ENCODE data around the gene PDE10A. TPM values are rescaled to one million over a fixed set of nuclear protein-coding genes. Genes with fewer than 3 reads are reported as not detected.

The PDE10A gene
- polyA plus RNA-seq, 3 donors = not detected

- H3K27ac ChIP-seq (ENCODE audit: low read depth in 1 of 2, low read length in 2 of 2) = no peak overlapping the region
- no peak overlapping the region for H3K27ac Mint-ChIP-seq
- peaks cover 0 to 5% (median 0%) of the 10 kb centered on the region in 3 donors for H3K27me3 Mint-ChIP-seq (ENCODE audit: low read depth in 3 of 3)
- H3K27me3 ChIP-seq (ENCODE audit: control insufficient read depth in 2 of 2, insufficient read depth in 2 of 2, low read length in 2 of 2) = no peaks in the 10 kb centered on the region
- no peak for TF ChIP-seq CTCF (IDR thresholded peaks at IDR 0.05)
- H3K4me1 ChIP-seq (ENCODE audit: control insufficient read depth in 1 of 2, insufficient read depth in 2 of 2, low read length in 2 of 2) = no peaks in the 10 kb centered on the region
- no peaks in the 10 kb centered on the region for H4K20me1 ChIP-seq (ENCODE audit: insufficient read depth, low read length)
- no peaks in the 10 kb centered on the region for H3K36me3 Mint-ChIP-seq
- DNase-seq = no peak
- H2AFZ ChIP-seq (ENCODE audit: insufficient read depth, low read depth, low read length, poor library complexity, severe bottlenecking) = no peak overlapping the region
- H3K4me3 ChIP-seq (replicated peaks in 1 of 3; ENCODE audit: low read depth in 2 of 3, low read length in 3 of 3) = no peak overlapping the region
- no peaks in the 10 kb centered on the region for H3K4me1 Mint-ChIP-seq
- H3K79me2 ChIP-seq (ENCODE audit: insufficient read depth, low read length) = no peaks in the 10 kb centered on the region
- H3K4me3 Mint-ChIP-seq = no peak overlapping the region
- no peaks in the 10 kb centered on the region for H3K36me3 ChIP-seq (replicated peaks in 1 of 2; ENCODE audit: control insufficient read depth in 1 of 2, insufficient read depth in 2 of 2, low read length in 2 of 2)
- WGBS (ENCODE audit: insufficient coverage) = 100% methylated on average over 1 of the region's 3 CpGs
- intact Hi-C loops (cut with micrococcal nuclease) = no loop called here
- H3K4me2 ChIP-seq (replicated peaks; ENCODE audit: extremely low read depth, low read length, poor library complexity, severe bottlenecking) = no peak overlapping the region
- peaks cover 0 to 7% (median 3%) of the 10 kb centered on the region in 7 donors for H3K9me3 Mint-ChIP-seq
- H3K9me3 ChIP-seq (replicated peaks in 1 of 2; ENCODE audit: control insufficient read depth in 1 of 2, insufficient read depth in 1 of 2, low read length in 2 of 2) = no peaks in the 10 kb centered on the region
- H3K9ac ChIP-seq (ENCODE audit: insufficient read depth, low read length, poor library complexity, severe bottlenecking) = no peak overlapping the region
Observed at GRCh38 chr6:165455488-165455887, 207.6 kb downstream of the PDE10A start.

- no peak for DNase-seq
- intact Hi-C loops (cut with micrococcal nuclease) = no loop called here
- peaks cover 0 to 6% (median 2%) of the 10 kb centered on the region in 7 donors for H3K9me3 Mint-ChIP-seq
- no peaks in the 10 kb centered on the region for H3K4me1 ChIP-seq (ENCODE audit: control insufficient read depth in 1 of 2, insufficient read depth in 2 of 2, low read length in 2 of 2)
- H3K4me3 Mint-ChIP-seq = no peak overlapping the region
- no peak overlapping the region for H3K9ac ChIP-seq (ENCODE audit: insufficient read depth, low read length, poor library complexity, severe bottlenecking)
- no peak overlapping the region for H3K4me2 ChIP-seq (replicated peaks; ENCODE audit: extremely low read depth, low read length, poor library complexity, severe bottlenecking)
- H3K36me3 ChIP-seq (replicated peaks in 1 of 2; ENCODE audit: control insufficient read depth in 1 of 2, insufficient read depth in 2 of 2, low read length in 2 of 2) = no peaks in the 10 kb centered on the region
- no peak overlapping the region for H2AFZ ChIP-seq (ENCODE audit: insufficient read depth, low read depth, low read length, poor library complexity, severe bottlenecking)
- TF ChIP-seq CTCF (IDR thresholded peaks at IDR 0.05) = no peak
- H3K4me1 Mint-ChIP-seq = no peaks in the 10 kb centered on the region
- H3K27ac ChIP-seq (ENCODE audit: low read depth in 1 of 2, low read length in 2 of 2) = no peak overlapping the region
- no peak overlapping the region for H3K27ac Mint-ChIP-seq
- no peaks in the 10 kb centered on the region for H3K27me3 ChIP-seq (ENCODE audit: control insufficient read depth in 2 of 2, insufficient read depth in 2 of 2, low read length in 2 of 2)
- no peaks in the 10 kb centered on the region for H4K20me1 ChIP-seq (ENCODE audit: insufficient read depth, low read length)
- peaks cover 0 to 2% (median 0%) of the 10 kb centered on the region in 3 donors for H3K27me3 Mint-ChIP-seq (ENCODE audit: low read depth in 3 of 3)
- H3K79me2 ChIP-seq (ENCODE audit: insufficient read depth, low read length) = no peaks in the 10 kb centered on the region
- 82% methylated on average over 1 of the region's 2 CpGs for WGBS (ENCODE audit: insufficient coverage)
- H3K9me3 ChIP-seq (replicated peaks in 1 of 2; ENCODE audit: control insufficient read depth in 1 of 2, insufficient read depth in 1 of 2, low read length in 2 of 2) = no peaks in the 10 kb centered on the region
- no peaks in the 10 kb centered on the region for H3K36me3 Mint-ChIP-seq
- no peak overlapping the region for H3K4me3 ChIP-seq (replicated peaks in 1 of 3; ENCODE audit: low read depth in 2 of 3, low read length in 3 of 3)
Observed at GRCh38 chr6:165453395-165453794, 209.6 kb downstream of the PDE10A start.

Data from CD14-positive monocyte (primary cell).